ENCODE measurements around the gene PARP11.

- TF ChIP-seq CTCF (IDR thresholded peaks at IDR 0.05; ENCODE audit: low read length) (no peak), EZH2 (IDR thresholded peaks at IDR 0.05; ENCODE audit: borderline replicate concordance, low read length) (no peak)
Measured at GRCh38 chr12:3841783-3842182, 31.4 kb downstream of the PARP11 start.
